ENCODE data around the gene HPCAL1.

Gene HPCAL1

GRCh38 chr2:10460366-10460796 lies 157.7 kb downstream of the HPCAL1 start:
- FAIRE-seq (no peak), DNase-seq (ENCODE audit: insufficient read length, low spot score) (no peak)
- TF ChIP-seq PAX5 (IDR thresholded peaks at IDR 0.05; ENCODE audit: insufficient read depth, low read length, severe bottlenecking) (no peak), SPI1 (IDR thresholded peaks at IDR 0.05; ENCODE audit: low read depth, low read length) (no peak), TAF1 (IDR thresholded peaks at IDR 0.05; ENCODE audit: low read depth, low read length) (no peak), POLR2A (IDR thresholded peaks at IDR 0.05; ENCODE audit: low read depth, low read length) (no peak), POU2F2 (IDR thresholded peaks at IDR 0.05; ENCODE audit: low read depth, low read length) (no peak), POLR2AphosphoS5 (IDR thresholded peaks at IDR 0.05; ENCODE audit: low read depth, low read length) (no peak)

DNA sequence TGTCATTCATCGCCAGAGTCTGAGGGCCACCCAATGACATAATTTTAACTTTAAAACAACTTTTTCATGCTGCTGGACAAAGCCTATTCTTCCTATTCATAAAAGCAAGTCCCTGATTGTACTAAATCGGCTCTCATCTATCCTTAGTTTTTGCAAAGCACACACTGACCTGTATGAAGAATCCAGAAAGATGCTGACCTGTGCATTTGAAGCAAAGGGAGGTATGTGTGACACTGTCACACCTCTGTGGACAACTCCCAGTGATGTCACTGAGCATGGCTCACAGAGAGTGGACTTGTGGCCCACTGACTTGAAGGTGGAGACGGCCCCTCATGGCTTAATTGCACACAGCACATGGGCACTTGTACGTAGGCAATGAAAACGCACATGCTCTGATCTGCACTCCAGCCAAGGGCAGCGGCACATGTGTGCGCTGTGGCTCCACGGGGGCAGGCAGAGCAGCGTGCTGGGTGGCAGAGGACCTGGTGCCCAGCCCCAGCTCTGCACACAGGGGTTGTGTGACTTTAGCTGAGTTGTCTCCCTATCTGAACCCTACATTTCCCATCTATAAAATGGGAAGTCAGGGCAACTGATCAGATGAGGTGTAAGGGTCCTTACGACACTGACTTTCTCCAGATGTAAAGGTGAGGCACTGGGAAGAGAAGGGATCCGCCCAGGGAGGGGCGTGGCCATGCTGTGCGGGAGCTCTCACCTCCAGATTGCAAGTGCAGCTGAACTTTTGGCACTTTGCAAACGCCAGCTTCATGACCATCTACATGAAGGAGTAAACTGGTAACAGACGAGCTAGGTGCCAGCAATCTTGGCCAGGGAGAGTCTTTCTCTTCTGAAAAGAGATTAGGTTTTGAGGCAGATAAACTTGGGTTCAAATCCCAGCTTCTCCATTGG lies 159.7 kb downstream of the HPCAL1 start:
- TF ChIP-seq POLR2AphosphoS5 (IDR thresholded peaks at IDR 0.05; ENCODE audit: low read depth, low read length) (no peak), POU2F2 (IDR thresholded peaks at IDR 0.05; ENCODE audit: low read depth, low read length) (no peak), POLR2A (IDR thresholded peaks at IDR 0.05; ENCODE audit: low read depth, low read length) (no peak)
- FAIRE-seq = no peak
- no peak for DNase-seq (ENCODE audit: insufficient read length, low spot score)

GRCh38 chr2:10465910-10466309 lies 163.2 kb downstream of the HPCAL1 start:
- DNase-seq (ENCODE audit: insufficient read length, low spot score) = no peak
- no peak for TF ChIP-seq PAX5 (IDR thresholded peaks at IDR 0.05; ENCODE audit: insufficient read depth, low read length, severe bottlenecking)
- TF ChIP-seq POLR2AphosphoS5 (IDR thresholded peaks at IDR 0.05; ENCODE audit: low read depth, low read length) = no peak
- TF ChIP-seq POLR2A (IDR thresholded peaks at IDR 0.05; ENCODE audit: low read depth, low read length) = no peak
- no peak for TF ChIP-seq POU2F2 (IDR thresholded peaks at IDR 0.05; ENCODE audit: low read depth, low read length)
- no peak for TF ChIP-seq TAF1 (IDR thresholded peaks at IDR 0.05; ENCODE audit: low read depth, low read length)
- TF ChIP-seq SPI1 (IDR thresholded peaks at IDR 0.05; ENCODE audit: low read depth, low read length) = no peak
- FAIRE-seq = no peak

- TF ChIP-seq PAX5 (IDR thresholded peaks at IDR 0.05; ENCODE audit: insufficient read depth, low read length, severe bottlenecking) = no peak
- TF ChIP-seq POLR2AphosphoS5 (IDR thresholded peaks at IDR 0.05; ENCODE audit: low read depth, low read length) = no peak
- TF ChIP-seq POU2F2 (IDR thresholded peaks at IDR 0.05; ENCODE audit: low read depth, low read length) = no peak
- TF ChIP-seq TAF1 (IDR thresholded peaks at IDR 0.05; ENCODE audit: low read depth, low read length) = no peak
- no peak for TF ChIP-seq SPI1 (IDR thresholded peaks at IDR 0.05; ENCODE audit: low read depth, low read length)
- no peak for TF ChIP-seq POLR2A (IDR thresholded peaks at IDR 0.05; ENCODE audit: low read depth, low read length)
- DNase-seq (ENCODE audit: insufficient read length, low spot score) (no peak), FAIRE-seq (no peak)
Measured at GRCh38 chr2:10466801-10467200, 164.1 kb downstream of the HPCAL1 start.

DNA sequence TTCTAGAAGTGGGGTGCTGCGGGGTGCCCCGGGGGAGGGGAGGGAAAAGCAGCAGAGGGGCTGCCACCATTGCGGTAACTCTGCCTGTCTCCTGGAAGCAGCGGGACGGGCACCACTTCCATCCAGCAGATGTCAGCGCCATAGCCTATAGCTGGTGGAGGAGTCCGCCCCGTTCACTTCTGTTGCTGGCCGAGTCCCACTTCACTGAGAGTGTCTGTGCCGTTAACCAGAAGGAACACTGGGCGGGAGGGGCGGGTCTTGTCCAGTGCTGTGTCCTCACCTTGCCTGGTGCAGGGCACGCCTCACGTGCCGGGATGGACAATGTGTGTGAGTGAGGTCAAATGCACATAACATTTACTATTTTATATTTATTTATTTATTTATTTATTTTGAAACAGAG lies 164.7 kb downstream of the HPCAL1 start:
- DNase-seq (ENCODE audit: insufficient read length, low spot score) (no peak), FAIRE-seq (no peak)
- TF ChIP-seq TAF1 (IDR thresholded peaks at IDR 0.05; ENCODE audit: low read depth, low read length) = no peak
- TF ChIP-seq SPI1 (IDR thresholded peaks at IDR 0.05; ENCODE audit: low read depth, low read length) = no peak
- TF ChIP-seq POLR2A (IDR thresholded peaks at IDR 0.05; ENCODE audit: low read depth, low read length) = no peak
- no peak for TF ChIP-seq POU2F2 (IDR thresholded peaks at IDR 0.05; ENCODE audit: low read depth, low read length)
- no peak for TF ChIP-seq PAX5 (IDR thresholded peaks at IDR 0.05; ENCODE audit: insufficient read depth, low read length, severe bottlenecking)
- no peak for TF ChIP-seq POLR2AphosphoS5 (IDR thresholded peaks at IDR 0.05; ENCODE audit: low read depth, low read length)

DNA sequence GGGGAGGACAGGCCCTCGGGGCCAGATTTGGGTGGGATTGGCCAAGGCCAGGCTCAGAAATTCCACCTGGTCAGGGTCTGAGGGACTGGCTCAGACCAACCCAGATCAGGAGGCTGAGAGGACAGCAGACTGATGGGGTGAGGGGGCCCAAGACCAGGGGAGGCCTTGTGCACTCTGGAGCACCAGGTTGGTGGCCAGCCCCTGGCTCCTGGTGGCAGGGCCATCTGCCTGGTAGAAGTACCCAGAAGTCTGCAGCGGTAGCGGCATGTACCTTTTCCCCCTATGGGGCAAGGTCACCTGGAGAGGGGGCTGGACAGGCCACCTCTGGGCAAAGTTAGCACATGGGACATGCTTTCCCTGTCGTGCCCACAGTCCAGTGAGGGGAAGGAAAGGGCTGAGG lies 166.6 kb downstream of the HPCAL1 start:
- FAIRE-seq (no peak), DNase-seq (ENCODE audit: insufficient read length, low spot score) (no peak)
- no peak for TF ChIP-seq TAF1 (IDR thresholded peaks at IDR 0.05; ENCODE audit: low read depth, low read length)
- no peak for TF ChIP-seq PAX5 (IDR thresholded peaks at IDR 0.05; ENCODE audit: insufficient read depth, low read length, severe bottlenecking)
- TF ChIP-seq POLR2AphosphoS5 (IDR thresholded peaks at IDR 0.05; ENCODE audit: low read depth, low read length) = no peak
- no peak for TF ChIP-seq POU2F2 (IDR thresholded peaks at IDR 0.05; ENCODE audit: low read depth, low read length)
- TF ChIP-seq SPI1 (IDR thresholded peaks at IDR 0.05; ENCODE audit: low read depth, low read length) = no peak
- TF ChIP-seq POLR2A (IDR thresholded peaks at IDR 0.05; ENCODE audit: low read depth, low read length) = no peak

DNA sequence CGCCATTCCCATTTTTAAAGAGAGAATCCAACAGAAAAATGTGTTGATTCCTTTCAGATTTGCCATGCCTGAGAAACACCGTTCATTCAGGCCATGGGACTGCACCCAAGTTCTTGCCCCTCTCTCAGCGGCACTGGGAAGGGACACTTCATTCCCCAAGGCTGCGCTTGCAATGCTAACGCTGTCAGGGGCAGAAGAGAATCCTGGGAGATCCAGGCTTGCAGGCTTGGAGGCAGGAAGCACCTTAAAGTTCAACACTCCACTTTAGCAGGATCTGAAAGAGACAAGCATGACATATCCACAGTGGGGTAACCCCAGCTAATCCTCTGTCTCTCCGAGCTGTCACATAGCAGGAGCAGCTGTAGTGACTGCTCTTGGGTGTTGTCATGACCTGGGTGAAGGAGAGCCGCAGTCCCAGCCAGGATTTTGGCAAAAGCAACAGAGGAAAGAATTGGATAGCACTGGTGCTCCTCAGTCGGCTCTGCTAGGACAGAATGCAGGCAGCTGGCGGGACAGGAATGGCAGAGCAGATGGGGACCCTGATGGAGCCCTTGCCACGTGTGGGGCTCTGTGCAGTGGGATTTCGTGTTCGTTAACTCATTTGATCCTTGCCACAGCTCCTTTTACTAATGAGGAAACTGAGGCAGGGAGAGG lies 167.4 kb downstream of the HPCAL1 start:
- no peak for TF ChIP-seq PAX5 (IDR thresholded peaks at IDR 0.05; ENCODE audit: insufficient read depth, low read length, severe bottlenecking)
- TF ChIP-seq TAF1 (IDR thresholded peaks at IDR 0.05; ENCODE audit: low read depth, low read length) = no peak
- no peak for TF ChIP-seq SPI1 (IDR thresholded peaks at IDR 0.05; ENCODE audit: low read depth, low read length)
- no peak for TF ChIP-seq POLR2AphosphoS5 (IDR thresholded peaks at IDR 0.05; ENCODE audit: low read depth, low read length)
- TF ChIP-seq POLR2A (IDR thresholded peaks at IDR 0.05; ENCODE audit: low read depth, low read length) = no peak
- TF ChIP-seq POU2F2 (IDR thresholded peaks at IDR 0.05; ENCODE audit: low read depth, low read length) = no peak
- no peak for DNase-seq (ENCODE audit: insufficient read length, low spot score)
- FAIRE-seq = no peak

DNA sequence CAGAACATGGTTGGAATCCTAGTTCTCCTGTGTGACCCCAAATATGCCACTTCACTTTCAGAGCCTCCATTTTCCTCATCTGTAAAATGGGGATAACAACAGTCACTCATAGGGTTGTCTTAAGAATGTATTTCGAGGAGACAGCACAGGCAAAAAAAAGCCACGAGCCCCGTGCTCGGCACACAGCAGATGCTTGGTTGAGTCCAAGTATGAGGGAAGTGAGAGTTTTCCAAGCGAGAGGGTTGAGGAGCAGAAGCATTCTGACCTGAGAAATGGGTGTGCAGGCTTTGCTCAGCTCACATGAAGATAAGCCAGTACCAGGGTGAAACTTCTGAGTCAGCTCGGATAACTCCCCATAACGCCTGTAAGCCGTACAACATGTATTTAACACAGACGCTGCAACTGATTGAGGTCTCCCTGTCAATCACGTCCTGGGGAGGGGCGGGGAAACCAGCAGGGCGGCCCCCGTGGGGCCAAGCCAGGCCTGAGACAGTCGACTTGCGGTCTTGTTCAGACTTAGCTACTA lies 168.4 kb downstream of the HPCAL1 start:
- DNase-seq (ENCODE audit: insufficient read length, low spot score) (no peak), FAIRE-seq (no peak)
- no peak for TF ChIP-seq POU2F2 (IDR thresholded peaks at IDR 0.05; ENCODE audit: low read depth, low read length)
- no peak for TF ChIP-seq POLR2AphosphoS5 (IDR thresholded peaks at IDR 0.05; ENCODE audit: low read depth, low read length)
- no peak for TF ChIP-seq POLR2A (IDR thresholded peaks at IDR 0.05; ENCODE audit: low read depth, low read length)
- no peak for TF ChIP-seq SPI1 (IDR thresholded peaks at IDR 0.05; ENCODE audit: low read depth, low read length)
- TF ChIP-seq PAX5 (IDR thresholded peaks at IDR 0.05; ENCODE audit: insufficient read depth, low read length, severe bottlenecking) = no peak
- no peak for TF ChIP-seq TAF1 (IDR thresholded peaks at IDR 0.05; ENCODE audit: low read depth, low read length)

DNA sequence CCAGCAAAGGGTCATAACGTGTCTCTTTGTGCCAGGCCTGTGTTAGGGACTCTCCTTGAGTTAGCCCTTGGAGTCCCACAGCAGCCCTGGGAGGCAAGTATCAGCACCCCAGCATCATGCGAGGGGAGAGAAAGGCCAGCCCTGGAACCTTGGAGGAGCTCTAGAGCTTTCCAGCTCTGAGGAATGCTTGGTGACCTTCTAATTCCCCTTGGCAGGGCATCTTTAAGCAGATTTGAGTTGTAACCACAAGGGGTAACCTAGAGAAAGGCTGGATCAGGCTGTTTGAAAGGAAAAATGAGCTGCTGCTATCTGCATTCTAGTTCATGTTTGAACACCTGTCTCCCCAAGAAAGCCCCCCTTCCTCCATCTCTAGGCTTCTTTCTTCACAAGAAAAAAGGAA lies 169.3 kb downstream of the HPCAL1 start:
- FAIRE-seq (no peak), DNase-seq (ENCODE audit: insufficient read length, low spot score) (no peak)
- no peak for TF ChIP-seq SPI1 (IDR thresholded peaks at IDR 0.05; ENCODE audit: low read depth, low read length)
- TF ChIP-seq TAF1 (IDR thresholded peaks at IDR 0.05; ENCODE audit: low read depth, low read length) = no peak
- TF ChIP-seq POLR2A (IDR thresholded peaks at IDR 0.05; ENCODE audit: low read depth, low read length) = no peak
- TF ChIP-seq POU2F2 (IDR thresholded peaks at IDR 0.05; ENCODE audit: low read depth, low read length) = no peak
- no peak for TF ChIP-seq POLR2AphosphoS5 (IDR thresholded peaks at IDR 0.05; ENCODE audit: low read depth, low read length)
- TF ChIP-seq PAX5 (IDR thresholded peaks at IDR 0.05; ENCODE audit: insufficient read depth, low read length, severe bottlenecking) = no peak

Measured in GM12891 (cell line).